HFF-Myc (cell line): Measurements from ENCODE around the gene CHST15.

Source experiments
- DNase-seq: peaks from one replicate; pipeline ENCODE4 v3.0.0-alpha.2; 2011; ENCODE audit warnings: low read depth; ENCODE audit errors: extremely low read depth
- H3K4me3 ChIP-seq: replicated peaks from 2 replicates; pipeline ENCODE4 v1.5.1; 2011; ENCODE audit warnings: low read depth, mild to moderate bottlenecking, control low read depth, low read length
- CTCF ChIP-seq: IDR thresholded peaks from 2 replicates; pipeline ENCODE4 v1.5.1; 2012; ENCODE audit warnings: mild to moderate bottlenecking, low read depth, low read length, control low read depth; ENCODE audit errors: missing control alignments

The CHST15 gene

GRCh38 chr10:124067825-124068400 lies 25.5 kb downstream of the CHST15 start:
- TF ChIP-seq CTCF, result no peak
- no peak overlapping the region for H3K4me3 ChIP-seq
- no peak for DNase-seq

- no peak overlapping the region for H3K4me3 ChIP-seq
- DNase-seq, result no peak
- TF ChIP-seq CTCF, result no peak
These were observed 26.4 kb downstream of the CHST15 start for GRCh38 chr10:124066781-124067714.

- DNase-seq, result no peak
- no peak for TF ChIP-seq CTCF
- no peak overlapping the region for H3K4me3 ChIP-seq
These were observed 27.2 kb downstream of the CHST15 start for GRCh38 chr10:124066126-124066700.

GRCh38 chr10:124065382-124066125 lies 27.8 kb downstream of the CHST15 start:
- no peak overlapping the region for H3K4me3 ChIP-seq
- TF ChIP-seq CTCF, result no peak
- no peak for DNase-seq

- no peak overlapping the region for H3K4me3 ChIP-seq
- no peak for DNase-seq
- TF ChIP-seq CTCF, result no peak
These were observed 28.7 kb downstream of the CHST15 start for GRCh38 chr10:124064676-124065075.

- no peak for DNase-seq
- no peak overlapping the region for H3K4me3 ChIP-seq
- no peak for TF ChIP-seq CTCF
These were observed 29.4 kb downstream of the CHST15 start for GRCh38 chr10:124063750-124064603.
